Measurements from ENCODE around the gene ULK3.
"Not testable (repeated sequence)": the region's sequence is repeated elsewhere in the genome, so short reads cannot be mapped to it uniquely, and the experiment has no call there.

The ULK3 gene

GRCh38 chr15:74842581-74843444, at the start of gene ULK3:
ULK3 (minus strand) TSS chr15:74843156; CDS start chr15:74843105, 51 bp downstream.
- Histone ChIP-seq H3K36me3 (ENCODE audit: control insufficient read depth in 2 of 2, insufficient read depth in 2 of 2, low read length in 2 of 2) (peaks cover 3 to 14% of the 10 kb centered on the region in 2 donors), H3K4me1 (ENCODE audit: control insufficient read depth, insufficient read depth, low read length) (peaks cover 25% of the 10 kb centered on the region)

GRCh38 chr15:74892313-74892712, 49.4 kb upstream of the ULK3 start:
- H3K4me3 ChIP-seq (ENCODE audit: low read length in 2 of 2) = no peak overlapping the region
- H3K36me3 ChIP-seq (ENCODE audit: control insufficient read depth in 2 of 2, insufficient read depth in 2 of 2, low read length in 2 of 2) = peaks cover 19 to 26% of the 10 kb centered on the region in 2 donors
- H3K9me3 ChIP-seq (ENCODE audit: control insufficient read depth in 2 of 2, low read length in 2 of 2) = no peaks in the 10 kb centered on the region
- no peak overlapping the region for H3K9ac ChIP-seq (ENCODE audit: low read length in 2 of 2)
- no peak overlapping the region for H3K27ac ChIP-seq (ENCODE audit: low read length)
- H3K27me3 ChIP-seq (ENCODE audit: control insufficient read depth in 1 of 2, insufficient read depth in 2 of 2, low read length in 2 of 2) = no peaks in the 10 kb centered on the region
- H3K4me1 ChIP-seq (ENCODE audit: control insufficient read depth, insufficient read depth, low read length) = peaks cover 22% of the 10 kb centered on the region

More at GRCh38 chr15:74842581-74843444, at the start of gene ULK3:
- H3K27ac ChIP-seq (ENCODE audit: low read length) = peak within 1 kb of the TSS; percentile 76
- H3K9me3 ChIP-seq (ENCODE audit: control insufficient read depth in 2 of 2, low read length in 2 of 2) = no peaks in the 10 kb centered on the region
- H3K27me3 ChIP-seq (ENCODE audit: control insufficient read depth in 1 of 2, insufficient read depth in 2 of 2, low read length in 2 of 2) = no peaks in the 10 kb centered on the region
- H3K4me3 ChIP-seq (ENCODE audit: low read length in 2 of 2) = peak within 1 kb of the TSS; percentile 91 to 92
- peak within 1 kb of the TSS; percentile 81 to 85 for H3K9ac ChIP-seq (ENCODE audit: low read length in 2 of 2)

- no peaks in the 10 kb centered on the region for H3K27me3 ChIP-seq (ENCODE audit: control insufficient read depth in 1 of 2, insufficient read depth in 2 of 2, low read length in 2 of 2)
- peaks cover 15 to 25% of the 10 kb centered on the region in 2 donors for H3K36me3 ChIP-seq (ENCODE audit: control insufficient read depth in 2 of 2, insufficient read depth in 2 of 2, low read length in 2 of 2)
- peak overlapping the region; percentile 11 for H3K27ac ChIP-seq (ENCODE audit: low read length)
- H3K9me3 ChIP-seq (ENCODE audit: control insufficient read depth in 2 of 2, low read length in 2 of 2) = no peaks in the 10 kb centered on the region
- no peak overlapping the region for H3K9ac ChIP-seq (ENCODE audit: low read length in 2 of 2)
- H3K4me1 ChIP-seq (ENCODE audit: control insufficient read depth, insufficient read depth, low read length) = peaks cover 22% of the 10 kb centered on the region
- no peak overlapping the region for H3K4me3 ChIP-seq (ENCODE audit: low read length in 2 of 2)
Measured at GRCh38 chr15:74891469-74891868, 48.5 kb upstream of the ULK3 start.

- H3K27ac ChIP-seq (ENCODE audit: low read length) = peak overlapping the region; percentile 55
- no peaks in the 10 kb centered on the region for H3K27me3 ChIP-seq (ENCODE audit: control insufficient read depth in 1 of 2, insufficient read depth in 2 of 2, low read length in 2 of 2)
- peak overlapping the region; percentile 92 to 94 for H3K9ac ChIP-seq (ENCODE audit: low read length in 2 of 2)
- H3K9me3 ChIP-seq (ENCODE audit: control insufficient read depth in 2 of 2, low read length in 2 of 2) = no peaks in the 10 kb centered on the region
- H3K4me3 ChIP-seq (ENCODE audit: low read length in 2 of 2) = peak overlapping the region; percentile 85 to 99
- H3K4me1 ChIP-seq (ENCODE audit: control insufficient read depth, insufficient read depth, low read length) = peaks cover 22% of the 10 kb centered on the region
- peaks cover 15 to 20% of the 10 kb centered on the region in 2 donors for H3K36me3 ChIP-seq (ENCODE audit: control insufficient read depth in 2 of 2, insufficient read depth in 2 of 2, low read length in 2 of 2)
Measured at GRCh38 chr15:74890665-74890960, 47.7 kb upstream of the ULK3 start.

- H3K9ac ChIP-seq (ENCODE audit: low read length in 2 of 2) = peak within 1 kb of the TSS; percentile 92 to 94
- peaks cover 15 to 20% of the 10 kb centered on the region in 2 donors for H3K36me3 ChIP-seq (ENCODE audit: control insufficient read depth in 2 of 2, insufficient read depth in 2 of 2, low read length in 2 of 2)
- H3K4me3 ChIP-seq (ENCODE audit: low read length in 2 of 2) = peak within 1 kb of the TSS; percentile 85 to 99
- H3K27me3 ChIP-seq (ENCODE audit: control insufficient read depth in 1 of 2, insufficient read depth in 2 of 2, low read length in 2 of 2) = no peaks in the 10 kb centered on the region
- H3K9me3 ChIP-seq (ENCODE audit: control insufficient read depth in 2 of 2, low read length in 2 of 2) = no peaks in the 10 kb centered on the region
- peak within 1 kb of the TSS; percentile 55 for H3K27ac ChIP-seq (ENCODE audit: low read length)
- peaks cover 22% of the 10 kb centered on the region for H3K4me1 ChIP-seq (ENCODE audit: control insufficient read depth, insufficient read depth, low read length)
Measured at GRCh38 chr15:74889883-74890664, 47.1 kb upstream of the ULK3 start, which contains the start of gene MPI. MPI (plus strand) TSS chr15:74890042; CDS start chr15:74890074, 32 bp downstream.

GRCh38 chr15:74889390-74889882, 46.5 kb upstream of the ULK3 start:
- peaks cover 15 to 20% of the 10 kb centered on the region in 2 donors for H3K36me3 ChIP-seq (ENCODE audit: control insufficient read depth in 2 of 2, insufficient read depth in 2 of 2, low read length in 2 of 2)

GRCh38 chr15:74888716-74889115, 45.8 kb upstream of the ULK3 start:
- Histone ChIP-seq H3K9ac (ENCODE audit: low read length in 2 of 2) (peak overlapping the region in 1 of 2 donors; percentile 51), H3K4me1 (ENCODE audit: control insufficient read depth, insufficient read depth, low read length) (peaks cover 22% of the 10 kb centered on the region), H3K9me3 (ENCODE audit: control insufficient read depth in 2 of 2, low read length in 2 of 2) (no peaks in the 10 kb centered on the region), H3K36me3 (ENCODE audit: control insufficient read depth in 2 of 2, insufficient read depth in 2 of 2, low read length in 2 of 2) (peaks cover 15 to 20% of the 10 kb centered on the region in 2 donors), H3K27ac (ENCODE audit: low read length) (no peak overlapping the region), H3K27me3 (ENCODE audit: control insufficient read depth in 1 of 2, insufficient read depth in 2 of 2, low read length in 2 of 2) (no peaks in the 10 kb centered on the region), H3K4me3 (ENCODE audit: low read length in 2 of 2) (peak overlapping the region in 1 of 2 donors; percentile 99)

More at GRCh38 chr15:74889390-74889882, 46.5 kb upstream of the ULK3 start:
- H3K4me3 ChIP-seq (ENCODE audit: low read length in 2 of 2) = peak overlapping the region; percentile 85 to 99
- peak overlapping the region; percentile 92 to 94 for H3K9ac ChIP-seq (ENCODE audit: low read length in 2 of 2)
- H3K9me3 ChIP-seq (ENCODE audit: control insufficient read depth in 2 of 2, low read length in 2 of 2) = no peaks in the 10 kb centered on the region
- peaks cover 22% of the 10 kb centered on the region for H3K4me1 ChIP-seq (ENCODE audit: control insufficient read depth, insufficient read depth, low read length)
- peak overlapping the region; percentile 55 for H3K27ac ChIP-seq (ENCODE audit: low read length)
- no peaks in the 10 kb centered on the region for H3K27me3 ChIP-seq (ENCODE audit: control insufficient read depth in 1 of 2, insufficient read depth in 2 of 2, low read length in 2 of 2)

- not testable (repeated sequence) for H3K9ac ChIP-seq (ENCODE audit: low read length in 2 of 2); H3K4me3 ChIP-seq (ENCODE audit: low read length in 2 of 2); H3K27ac ChIP-seq (ENCODE audit: low read length); H3K9me3 ChIP-seq (ENCODE audit: control insufficient read depth in 2 of 2, low read length in 2 of 2); H3K27me3 ChIP-seq (ENCODE audit: control insufficient read depth in 1 of 2, insufficient read depth in 2 of 2, low read length in 2 of 2)
- H3K36me3 ChIP-seq (ENCODE audit: control insufficient read depth in 2 of 2, insufficient read depth in 2 of 2, low read length in 2 of 2) = peaks cover 5 to 11% of the 10 kb centered on the region in 2 donors
- H3K4me1 ChIP-seq (ENCODE audit: control insufficient read depth, insufficient read depth, low read length) = peaks cover 21% of the 10 kb centered on the region
Measured at GRCh38 chr15:74887537-74888193, 44.7 kb upstream of the ULK3 start.

- Histone ChIP-seq H3K27me3 (ENCODE audit: control insufficient read depth in 1 of 2, insufficient read depth in 2 of 2, low read length in 2 of 2) (no peaks in the 10 kb centered on the region), H3K9ac (ENCODE audit: low read length in 2 of 2) (no peak overlapping the region), H3K4me3 (ENCODE audit: low read length in 2 of 2) (no peak overlapping the region), H3K9me3 (ENCODE audit: control insufficient read depth in 2 of 2, low read length in 2 of 2) (no peaks in the 10 kb centered on the region), H3K4me1 (ENCODE audit: control insufficient read depth, insufficient read depth, low read length) (peaks cover 17% of the 10 kb centered on the region), H3K27ac (ENCODE audit: low read length) (no peak overlapping the region), H3K36me3 (ENCODE audit: control insufficient read depth in 2 of 2, insufficient read depth in 2 of 2, low read length in 2 of 2) (no peaks in the 10 kb centered on the region)
Measured at GRCh38 chr15:74885461-74885860, 42.5 kb upstream of the ULK3 start.
